ENCODE data around the gene RTP2.

GRCh38 chr3:187685948-187686347 is 16.4 kb downstream of the RTP2 start:
- no peak for TF ChIP-seq POLR2AphosphoS5 (IDR thresholded peaks at IDR 0.05; ENCODE audit: insufficient read depth in 1 of 2, low read depth in 1 of 2)
- no peak for TF ChIP-seq CTCF (IDR thresholded peaks at IDR 0.05)
